Gastroesophageal sphincter (tissue), 4 donors: Measurements from ENCODE around the gene CNTNAP4. TPM values are rescaled to one million over a fixed set of nuclear protein-coding genes. Genes with fewer than 3 reads are reported as not detected.

Experiments
- ATAC-seq: fragments of 150-250 bp; one replicate; pipeline ENCODE4 v1.9.1; 2016; ENCODE audit warnings: mild to moderate bottlenecking, moderate library complexity
- H3K27ac ChIP-seq, 4 donors: fragments of 200-600 bp; sonication (generic) in 3 of 4; 1 replicate in 3 of 4; 2 replicates in 1 of 4; pipeline ENCODE4 v1.5.1; 2016 to 2019
- H3K27me3 ChIP-seq: fragments of 200-600 bp; sonication (generic); one replicate; pipeline ENCODE4 v1.5.1; 2019
- H3K36me3 ChIP-seq, 2 donors: fragments of 200-600 bp; sonication (generic); one replicate each; pipeline ENCODE4 v1.5.1; 2019; ENCODE audit warnings: control low read depth in 1 of 2
- H3K4me1 ChIP-seq, 3 donors: fragments of 200-600 bp; sonication (generic); 1 replicate in 2 of 3; 2 replicates in 1 of 3; pipeline ENCODE4 v1.5.1; 2016 to 2019; ENCODE audit warnings: control low read depth in 2 of 3
- H3K4me3 ChIP-seq, 2 donors: fragments of 200-600 bp; sonication (generic); one replicate each; pipeline ENCODE4 v1.5.1; 2019; ENCODE audit warnings: mild to moderate bottlenecking in 1 of 2, moderate library complexity in 1 of 2
- H3K9me3 ChIP-seq, 3 donors: fragments of 200-600 bp; sonication (generic); one replicate each; pipeline ENCODE4 v1.5.1; 2017 to 2019; ENCODE audit warnings: control low read depth in 2 of 3
- EP300 ChIP-seq: sonication (generic); formaldehyde crosslinking; IDR thresholded peaks from one replicate; pipeline ENCODE4 v1.6.1; 2017; ENCODE audit warnings: antibody characterized with exemption, mild to moderate bottlenecking
- POLR2A ChIP-seq, 2 donors: fragments of 450-650 bp; IDR thresholded peaks; one replicate each; pipeline ENCODE4 v1.6.1; 2017; ENCODE audit warnings: antibody characterized with exemption in 2 of 2, mild to moderate bottlenecking in 2 of 2, moderate library complexity in 1 of 2
- POLR2AphosphoS5 ChIP-seq: sonication (generic); formaldehyde crosslinking; IDR thresholded peaks from one replicate; pipeline ENCODE4 v1.6.1; 2017; ENCODE audit warnings: antibody characterized with exemption
- WGBS, 2 donors: methylation state at CpG; one replicate each; pipeline ENCODE4 v1.1.5; 2018; ENCODE audit warnings: low coverage in 1 of 2; 5-methylcytosine and 5-hydroxymethylcytosine counted together
- total RNA-seq, 4 donors: library from RNA; depleted of rRNA; stranded (reverse); fragments of >200 nt; gene quantifications; one replicate each; pipeline ENCODE4 v1.1.0, GENCODE V29; 2016
- TF ChIP-seq, protein P1 (sequence below), 4 experiments: fragments of 200-600 bp in 2 of 4; fragments of 450-650 bp in 2 of 4; sonication (generic) in 1 of 4; IDR thresholded peaks; one replicate each; pipeline ENCODE4 v1.5.1; 2017 to 2019; ENCODE audit warnings: antibody characterized with exemption in 4 of 4, mild to moderate bottlenecking in 2 of 4, moderate library complexity in 2 of 4

CNTNAP4 gene
- total RNA-seq, 4 donors from 2014 or later, result 0.13 to 0.94 (median 0.46) TPM

DNA sequence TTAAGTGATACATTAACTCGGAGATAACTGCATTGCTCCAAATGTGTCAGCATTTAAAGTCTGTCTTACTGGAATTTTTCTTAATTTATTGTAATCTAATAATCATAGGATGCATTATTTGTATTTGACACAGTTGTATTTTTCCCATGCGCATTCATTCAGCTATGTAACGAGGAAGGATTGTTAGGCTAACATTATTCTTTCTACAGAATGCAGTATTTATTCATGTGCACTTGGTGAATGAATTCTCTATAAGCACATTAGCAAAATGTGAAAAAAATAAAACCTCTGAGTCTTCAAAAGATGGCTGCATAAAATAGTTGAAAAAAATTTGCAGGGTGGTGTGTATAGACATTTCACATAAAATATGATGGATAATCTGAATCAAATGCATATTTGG, 168.6 kb downstream of the CNTNAP4 start:
- 76 to 83% methylated on average over 3 of the region's 3 CpGs for whole genome bisulfite sequencing, 2 donors
- ATAC-seq, result no peak

DNA sequence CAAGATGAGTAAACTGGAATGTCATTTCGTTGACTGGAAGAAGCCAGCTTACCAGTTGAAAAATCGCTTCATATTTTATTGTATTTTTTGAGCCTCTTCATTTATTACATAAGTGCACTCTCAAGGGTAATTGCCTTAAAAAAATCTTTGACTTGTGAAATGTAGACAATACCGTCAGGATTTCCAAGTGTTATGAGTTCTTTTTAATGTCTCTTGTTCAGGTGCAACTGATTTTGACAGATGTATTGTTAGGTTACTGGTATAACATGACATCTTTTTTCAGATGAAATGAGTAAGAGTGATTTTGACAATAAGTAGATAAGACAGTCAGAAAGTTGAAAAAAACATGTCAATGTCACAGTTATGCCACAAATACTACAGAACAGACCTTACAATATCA, 169.1 kb downstream of the CNTNAP4 start:
- H3K4me3 ChIP-seq, result no peak overlapping the region
- WGBS, 2 donors, result 55 to 64% methylated on average over 3 of the region's 3 CpGs
- TF ChIP-seq EP300 (no peak), POLR2A (IDR thresholded peaks at IDR 0.05) (no peak), POLR2AphosphoS5 (no peak)
- TF ChIP-seq, protein P1, sequence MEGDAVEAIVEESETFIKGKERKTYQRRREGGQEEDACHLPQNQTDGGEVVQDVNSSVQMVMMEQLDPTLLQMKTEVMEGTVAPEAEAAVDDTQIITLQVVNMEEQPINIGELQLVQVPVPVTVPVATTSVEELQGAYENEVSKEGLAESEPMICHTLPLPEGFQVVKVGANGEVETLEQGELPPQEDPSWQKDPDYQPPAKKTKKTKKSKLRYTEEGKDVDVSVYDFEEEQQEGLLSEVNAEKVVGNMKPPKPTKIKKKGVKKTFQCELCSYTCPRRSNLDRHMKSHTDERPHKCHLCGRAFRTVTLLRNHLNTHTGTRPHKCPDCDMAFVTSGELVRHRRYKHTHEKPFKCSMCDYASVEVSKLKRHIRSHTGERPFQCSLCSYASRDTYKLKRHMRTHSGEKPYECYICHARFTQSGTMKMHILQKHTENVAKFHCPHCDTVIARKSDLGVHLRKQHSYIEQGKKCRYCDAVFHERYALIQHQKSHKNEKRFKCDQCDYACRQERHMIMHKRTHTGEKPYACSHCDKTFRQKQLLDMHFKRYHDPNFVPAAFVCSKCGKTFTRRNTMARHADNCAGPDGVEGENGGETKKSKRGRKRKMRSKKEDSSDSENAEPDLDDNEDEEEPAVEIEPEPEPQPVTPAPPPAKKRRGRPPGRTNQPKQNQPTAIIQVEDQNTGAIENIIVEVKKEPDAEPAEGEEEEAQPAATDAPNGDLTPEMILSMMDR (IDR thresholded peaks at IDR 0.05), result no peak
- H3K9me3 ChIP-seq, result no peaks in the 10 kb centered on the region
- no peak for ATAC-seq
- H3K36me3 ChIP-seq, result no peaks in the 10 kb centered on the region
- no peaks in the 10 kb centered on the region for H3K4me1 ChIP-seq
- H3K27ac ChIP-seq, result no peak overlapping the region
- no peaks in the 10 kb centered on the region for H3K27me3 ChIP-seq

More for the DNA sequence above, 168.6 kb downstream of the CNTNAP4 start:
- Histone ChIP-seq H3K27ac (no peak overlapping the region), H3K9me3 (no peaks in the 10 kb centered on the region), H3K4me3 (no peak overlapping the region), H3K27me3 (no peaks in the 10 kb centered on the region), H3K4me1 (no peaks in the 10 kb centered on the region), H3K36me3 (no peaks in the 10 kb centered on the region)
- TF ChIP-seq EP300, result no peak
- TF ChIP-seq POLR2AphosphoS5, result no peak
- no peak for TF ChIP-seq POLR2A (IDR thresholded peaks at IDR 0.05)
- TF ChIP-seq, protein P1 (IDR thresholded peaks at IDR 0.05), result no peak

DNA sequence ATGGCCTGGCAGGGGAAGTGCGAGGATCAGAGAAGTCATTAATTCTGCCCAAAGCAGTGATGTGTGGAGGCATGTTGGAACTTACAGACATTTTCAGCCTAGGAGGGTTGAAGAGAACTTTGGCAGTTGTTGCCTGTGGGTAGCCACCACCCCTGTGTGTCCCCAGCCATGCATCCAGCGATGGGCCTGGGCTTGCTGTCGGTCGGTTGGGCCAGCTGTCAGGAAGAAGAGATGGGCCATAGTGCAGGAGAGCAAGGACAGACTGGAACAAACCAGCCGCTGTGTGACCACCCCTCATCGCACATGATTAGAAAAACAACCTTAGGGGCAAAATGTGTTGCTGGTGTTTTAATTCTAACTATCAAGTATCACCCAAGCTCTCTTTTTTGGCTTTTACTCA, 173.7 kb downstream of the CNTNAP4 start:
- no peak for ATAC-seq
- Histone ChIP-seq H3K27me3 (no peaks in the 10 kb centered on the region), H3K4me1 (no peaks in the 10 kb centered on the region), H3K4me3 (no peak overlapping the region), H3K9me3 (no peaks in the 10 kb centered on the region), H3K36me3 (no peaks in the 10 kb centered on the region), H3K27ac (no peak overlapping the region)
- WGBS, 2 donors, result 82 to 92% methylated on average over 6 of the region's 6 CpGs
- no peak for TF ChIP-seq POLR2AphosphoS5
- TF ChIP-seq, protein P1 (IDR thresholded peaks at IDR 0.05), result no peak
- no peak for TF ChIP-seq POLR2A (IDR thresholded peaks at IDR 0.05)
- TF ChIP-seq EP300, result no peak

DNA sequence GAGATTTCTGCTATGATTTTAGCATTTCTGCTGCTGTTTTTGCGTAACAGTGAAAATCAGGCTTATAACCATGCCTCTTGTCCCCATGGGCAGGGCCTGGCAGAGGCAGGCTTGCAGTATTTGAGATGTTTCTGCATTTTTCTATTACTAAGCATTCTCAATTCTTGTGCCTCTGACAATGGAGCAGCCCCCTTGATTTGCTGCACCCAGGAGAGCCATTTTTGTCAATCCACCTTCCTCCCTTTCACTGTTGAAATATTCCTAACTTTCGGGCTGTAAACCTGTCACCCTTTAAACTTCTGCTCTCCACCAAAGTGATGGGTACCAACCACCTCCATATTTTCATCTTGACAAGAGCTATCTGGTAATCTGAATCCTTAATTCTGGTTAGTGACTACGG, 178.1 kb downstream of the CNTNAP4 start:
- H3K9me3 ChIP-seq, result no peaks in the 10 kb centered on the region
- H3K36me3 ChIP-seq, result no peaks in the 10 kb centered on the region
- no peak overlapping the region for H3K27ac ChIP-seq
- WGBS, 2 donors, result 85 to 95% methylated on average over 2 to 3 of the region's 3 CpGs
- TF ChIP-seq, protein P1 (IDR thresholded peaks at IDR 0.05), result no peak
- no peak for TF ChIP-seq POLR2A (IDR thresholded peaks at IDR 0.05)
- TF ChIP-seq EP300, result no peak
- TF ChIP-seq POLR2AphosphoS5, result no peak
- ATAC-seq, result no peak
- no peaks in the 10 kb centered on the region for H3K27me3 ChIP-seq
- H3K4me3 ChIP-seq, result no peak overlapping the region
- H3K4me1 ChIP-seq, result no peaks in the 10 kb centered on the region

DNA sequence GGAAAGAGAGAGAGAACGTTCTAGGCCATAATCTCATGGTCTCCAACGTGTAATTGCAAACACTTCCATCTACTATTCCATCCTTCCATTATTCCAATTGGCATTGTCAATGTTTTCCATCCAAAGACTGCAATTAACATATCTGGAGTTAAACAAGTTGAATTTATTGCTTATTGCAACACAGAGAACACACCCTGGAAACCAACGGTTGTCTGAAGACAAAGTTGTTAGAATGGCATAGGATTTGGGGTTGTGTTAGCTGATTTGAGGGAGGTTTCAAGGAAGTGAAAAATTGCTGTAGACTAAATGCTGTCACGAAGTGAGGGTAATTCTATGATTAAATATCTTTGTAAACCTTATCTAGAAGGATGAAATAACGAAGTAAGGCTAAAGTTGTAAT, 178.8 kb downstream of the CNTNAP4 start:
- no peaks in the 10 kb centered on the region for H3K4me1 ChIP-seq
- 69 to 76% methylated on average over 5 of the region's 5 CpGs for WGBS, 2 donors
- ATAC-seq, result no peak

More for the DNA sequence above, 178.8 kb downstream of the CNTNAP4 start:
- TF ChIP-seq POLR2A (IDR thresholded peaks at IDR 0.05), result no peak
- no peak for TF ChIP-seq EP300
- TF ChIP-seq, protein P1 (IDR thresholded peaks at IDR 0.05), result no peak
- no peak for TF ChIP-seq POLR2AphosphoS5
- H3K4me3 ChIP-seq, result no peak overlapping the region
- H3K9me3 ChIP-seq, result no peaks in the 10 kb centered on the region
- no peaks in the 10 kb centered on the region for H3K36me3 ChIP-seq
- H3K27ac ChIP-seq, result no peak overlapping the region
- H3K27me3 ChIP-seq, result no peaks in the 10 kb centered on the region
